Neural progenitor cell (in vitro differentiated cells): Measurements from ENCODE around the gene P2RX6. TPM values are rescaled to one million over a fixed set of nuclear protein-coding genes. Genes with fewer than 3 reads are reported as not detected.

Source experiments
- DNase-seq: peaks from one replicate; pipeline ENCODE4 v3.0.0-alpha.2; 2016; ENCODE audit warnings: low spot score
- H2AFZ ChIP-seq: fragments of 200-600 bp; sonication (generic); replicated peaks from 2 replicates; pipeline ENCODE4 v1.6.1; 2016; ENCODE audit warnings: antibody characterized with exemption
- H3F3A ChIP-seq: fragments of 200-600 bp; sonication (generic); 2 replicates; pipeline ENCODE4 v1.6.1; 2016; ENCODE audit warnings: antibody characterized with exemption, low read depth
- H3K27ac ChIP-seq: fragments of 200-600 bp; sonication (generic); 2 replicates; pipeline ENCODE4 v1.5.1; 2016; ENCODE audit warnings: mild to moderate bottlenecking
- H3K27me3 ChIP-seq: fragments of 200-600 bp; sonication (generic); 2 replicates; pipeline ENCODE4 v1.6.1; 2016; ENCODE audit warnings: mild to moderate bottlenecking, moderate library complexity
- H3K36me3 ChIP-seq: fragments of 200-600 bp; sonication (generic); 2 replicates; pipeline ENCODE4 v1.5.1; 2016
- H3K4me1 ChIP-seq: fragments of 200-600 bp; sonication (generic); 2 replicates; pipeline ENCODE4 v1.6.1; 2016; ENCODE audit warnings: mixed run types
- H3K4me2 ChIP-seq: fragments of 200-600 bp; sonication (generic); 2 replicates; pipeline ENCODE4 v1.6.1; 2016
- H3K4me3 ChIP-seq: fragments of 200-600 bp; sonication (generic); 2 replicates; pipeline ENCODE4 v1.5.1; 2016
- H3K79me2 ChIP-seq: fragments of 200-600 bp; sonication (generic); 2 replicates; pipeline ENCODE4 v1.6.1; 2016; ENCODE audit warnings: low read depth
- H3K9ac ChIP-seq: fragments of 200-600 bp; sonication (generic); 2 replicates; pipeline ENCODE4 v1.6.1; 2016
- H3K9me3 ChIP-seq: fragments of 200-600 bp; sonication (generic); 2 replicates; pipeline ENCODE4 v1.5.1; 2016; ENCODE audit warnings: low read depth
- H4K20me1 ChIP-seq: fragments of 200-600 bp; sonication (generic); 2 replicates; pipeline ENCODE4 v1.6.1; 2016; ENCODE audit warnings: low read depth
- H3K27ac Mint-ChIP-seq: 3 replicates; pipeline ENCODE4 v1.8.0; 2021; ENCODE audit warnings: mixed read lengths
- H3K27me3 Mint-ChIP-seq: 2 replicates; pipeline ENCODE4 v1.8.0; 2022; ENCODE audit warnings: low read depth, mild to moderate bottlenecking, inconsistent platforms, moderate library complexity, mixed read lengths; ENCODE audit not compliant: insufficient read depth
- H3K36me3 Mint-ChIP-seq: 3 replicates; pipeline ENCODE4 v1.8.0; 2021; ENCODE audit warnings: mixed read lengths
- H3K4me1 Mint-ChIP-seq: 3 replicates; pipeline ENCODE4 v1.8.0; 2021; ENCODE audit warnings: mixed read lengths
- H3K4me3 Mint-ChIP-seq: 3 replicates; pipeline ENCODE4 v1.8.0; 2021; ENCODE audit warnings: mild to moderate bottlenecking, moderate library complexity, mixed read lengths
- H3K9me3 Mint-ChIP-seq: 3 replicates; pipeline ENCODE4 v1.8.0; 2020; ENCODE audit warnings: mixed read lengths
- EZH2 ChIP-seq: fragments of 200-600 bp; sonication (generic); IDR thresholded peaks from 2 replicates; pipeline ENCODE4 v1.6.1; 2017; ENCODE audit warnings: antibody characterized with exemption, mild to moderate bottlenecking, moderate library complexity
- EZH2phosphoT487 ChIP-seq: fragments of 200-600 bp; sonication (generic); IDR thresholded peaks from 2 replicates; pipeline ENCODE4 v1.6.1; 2017; ENCODE audit warnings: antibody characterized with exemption
- total RNA-seq: library from RNA; depleted of rRNA; stranded (reverse); fragments of >200 nt; gene quantifications from 2 replicates; pipeline ENCODE4 v1.2.3, GENCODE V29; 2015; ENCODE audit warnings: low replicate concordance
- TF ChIP-seq, protein P1 (sequence below): fragments of 200-600 bp; sonication (generic); IDR thresholded peaks from 2 replicates; pipeline ENCODE4 v1.5.1; 2017; ENCODE audit warnings: antibody characterized with exemption, mild to moderate bottlenecking

P2RX6 gene
- total RNA-seq, 1 donor from 2014 or later, result 0.36 TPM

DNA sequence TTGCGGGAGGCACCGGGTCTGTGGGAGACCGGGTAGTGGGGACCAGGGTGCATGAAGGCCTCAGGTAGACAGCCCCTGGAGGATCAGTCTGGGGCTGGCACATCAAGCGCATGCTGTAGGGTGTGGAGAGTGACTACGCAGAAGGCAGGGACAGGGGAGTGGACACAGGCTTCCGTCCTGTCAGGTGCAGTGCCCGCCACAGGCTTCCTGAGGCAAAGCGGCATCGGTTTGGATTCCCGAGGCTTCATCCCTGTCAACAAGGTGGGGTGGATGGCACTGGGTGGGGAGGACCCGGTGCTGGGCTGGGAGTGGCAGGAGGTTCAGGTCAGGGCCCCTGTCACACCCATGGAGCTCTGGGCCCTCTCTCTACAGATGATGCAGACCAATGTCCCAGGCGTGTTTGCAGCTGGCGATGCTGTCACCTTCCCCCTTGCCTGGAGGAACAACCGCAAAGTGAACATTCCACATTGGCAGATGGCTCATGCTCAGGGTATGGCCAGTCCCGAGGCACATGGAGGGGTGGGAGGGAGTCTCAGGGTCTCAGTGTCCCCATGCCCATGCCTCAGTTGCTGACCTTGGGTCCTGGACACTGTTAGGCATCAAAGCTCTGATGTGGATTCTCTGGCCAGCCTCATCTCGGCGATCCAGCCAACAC is 37.3 kb upstream of the P2RX6 start:
- no peak overlapping the region for H3K4me3 Mint-ChIP-seq
- H3K36me3 Mint-ChIP-seq, result no peaks in the 10 kb centered on the region
- Histone ChIP-seq H3K9ac (no peak overlapping the region), H3K4me2 (no peak overlapping the region), H3K27ac (no peak overlapping the region), H3F3A (peaks cover 31% of the 10 kb centered on the region), H3K36me3 (no peaks in the 10 kb centered on the region), H3K4me3 (no peak overlapping the region), H3K79me2 (peaks cover 13% of the 10 kb centered on the region), H3K9me3 (no peaks in the 10 kb centered on the region), H2AFZ (no peak overlapping the region), H4K20me1 (no peaks in the 10 kb centered on the region), H3K4me1 (peaks cover 31% of the 10 kb centered on the region), H3K27me3 (no peaks in the 10 kb centered on the region)
- peaks cover 18% of the 10 kb centered on the region for H3K27me3 Mint-ChIP-seq
- no peak for DNase-seq
- H3K27ac Mint-ChIP-seq, result no peak overlapping the region
- peaks cover 19% of the 10 kb centered on the region for H3K4me1 Mint-ChIP-seq
- no peaks in the 10 kb centered on the region for H3K9me3 Mint-ChIP-seq
- TF ChIP-seq, protein P1, sequence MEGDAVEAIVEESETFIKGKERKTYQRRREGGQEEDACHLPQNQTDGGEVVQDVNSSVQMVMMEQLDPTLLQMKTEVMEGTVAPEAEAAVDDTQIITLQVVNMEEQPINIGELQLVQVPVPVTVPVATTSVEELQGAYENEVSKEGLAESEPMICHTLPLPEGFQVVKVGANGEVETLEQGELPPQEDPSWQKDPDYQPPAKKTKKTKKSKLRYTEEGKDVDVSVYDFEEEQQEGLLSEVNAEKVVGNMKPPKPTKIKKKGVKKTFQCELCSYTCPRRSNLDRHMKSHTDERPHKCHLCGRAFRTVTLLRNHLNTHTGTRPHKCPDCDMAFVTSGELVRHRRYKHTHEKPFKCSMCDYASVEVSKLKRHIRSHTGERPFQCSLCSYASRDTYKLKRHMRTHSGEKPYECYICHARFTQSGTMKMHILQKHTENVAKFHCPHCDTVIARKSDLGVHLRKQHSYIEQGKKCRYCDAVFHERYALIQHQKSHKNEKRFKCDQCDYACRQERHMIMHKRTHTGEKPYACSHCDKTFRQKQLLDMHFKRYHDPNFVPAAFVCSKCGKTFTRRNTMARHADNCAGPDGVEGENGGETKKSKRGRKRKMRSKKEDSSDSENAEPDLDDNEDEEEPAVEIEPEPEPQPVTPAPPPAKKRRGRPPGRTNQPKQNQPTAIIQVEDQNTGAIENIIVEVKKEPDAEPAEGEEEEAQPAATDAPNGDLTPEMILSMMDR, result no peak
- no peak for TF ChIP-seq EZH2phosphoT487
- no peak for TF ChIP-seq EZH2

GRCh38 chr22:20978419-20978818 is 36.5 kb upstream of the P2RX6 start:
- Mint-ChIP-seq H3K4me3 (no peak overlapping the region), H3K4me1 (peaks cover 24% of the 10 kb centered on the region), H3K9me3 (no peaks in the 10 kb centered on the region), H3K36me3 (no peaks in the 10 kb centered on the region), H3K27me3 (peaks cover 18% of the 10 kb centered on the region), H3K27ac (no peak overlapping the region)
- Histone ChIP-seq H3K9ac (no peak overlapping the region), H3F3A (peaks cover 28% of the 10 kb centered on the region), H2AFZ (no peak overlapping the region), H3K4me3 (no peak overlapping the region), H4K20me1 (no peaks in the 10 kb centered on the region), H3K4me1 (peaks cover 29% of the 10 kb centered on the region), H3K79me2 (peaks cover 21% of the 10 kb centered on the region), H3K4me2 (no peak overlapping the region), H3K27ac (no peak overlapping the region), H3K9me3 (no peaks in the 10 kb centered on the region), H3K27me3 (no peaks in the 10 kb centered on the region), H3K36me3 (no peaks in the 10 kb centered on the region)
- no peak for DNase-seq
- TF ChIP-seq EZH2 (no peak), EZH2phosphoT487 (no peak)
- TF ChIP-seq, protein P1, result no peak

DNA sequence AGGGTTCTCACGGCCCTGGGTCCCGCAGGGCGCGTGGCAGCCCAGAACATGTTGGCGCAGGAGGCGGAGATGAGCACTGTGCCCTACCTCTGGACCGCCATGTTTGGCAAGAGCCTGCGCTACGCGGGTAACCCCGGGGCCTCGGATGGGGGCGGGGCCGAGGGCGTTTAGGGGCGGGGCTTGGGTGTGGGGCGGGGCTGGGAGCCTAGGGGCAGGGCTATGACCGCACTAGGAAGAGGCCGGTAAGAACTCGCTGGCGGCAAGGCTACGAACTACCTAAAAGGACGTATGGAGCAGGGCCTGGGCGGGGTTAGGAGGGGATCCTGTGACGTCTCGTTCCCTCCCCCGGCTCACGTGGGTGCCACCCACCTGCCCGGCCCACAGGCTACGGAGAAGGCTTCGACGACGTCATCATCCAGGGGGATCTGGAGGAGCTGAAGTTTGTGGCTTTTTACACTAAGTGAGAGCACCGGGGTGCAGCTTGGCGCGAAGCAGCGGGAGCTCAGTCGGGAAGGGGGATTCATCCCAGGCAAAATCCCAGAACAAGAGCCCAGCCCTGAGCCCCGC is 35.6 kb upstream of the P2RX6 start:
- no peak for TF ChIP-seq EZH2phosphoT487
- TF ChIP-seq, protein P1, result no peak
- no peak for TF ChIP-seq EZH2
- Histone ChIP-seq H3K4me3 (peak overlapping the region; percentile 27), H3K36me3 (no peaks in the 10 kb centered on the region), H3K27ac (no peak overlapping the region), H3K9ac (no peak overlapping the region), H2AFZ (peak overlapping the region; percentile 48), H3K27me3 (no peaks in the 10 kb centered on the region), H4K20me1 (no peaks in the 10 kb centered on the region), H3K4me1 (peaks cover 24% of the 10 kb centered on the region), H3K9me3 (no peaks in the 10 kb centered on the region), H3F3A (peaks cover 28% of the 10 kb centered on the region), H3K4me2 (peak overlapping the region; percentile 67), H3K79me2 (peaks cover 22% of the 10 kb centered on the region)
- H3K27ac Mint-ChIP-seq, result peak overlapping the region; percentile 80
- DNase-seq, result peak; percentile 95
- peaks cover 6% of the 10 kb centered on the region for H3K36me3 Mint-ChIP-seq
- no peaks in the 10 kb centered on the region for H3K9me3 Mint-ChIP-seq
- peaks cover 29% of the 10 kb centered on the region for H3K4me1 Mint-ChIP-seq
- peak overlapping the region; percentile 77 for H3K4me3 Mint-ChIP-seq
- H3K27me3 Mint-ChIP-seq, result peaks cover 14% of the 10 kb centered on the region
